ENCODE measurements around the gene SUGP2.

- TF ChIP-seq CTCF (IDR thresholded peaks at IDR 0.05; ENCODE audit: borderline replicate concordance, extremely low read depth, low read length, poor library complexity, severe bottlenecking) (no peak), EZH2 (IDR thresholded peaks at IDR 0.05; ENCODE audit: borderline replicate concordance, low read depth, low read length, severe bottlenecking) (no peak)
Observed at GRCh38 chr19:18967358-18968146, 65.8 kb downstream of the SUGP2 start.

Data from DND-41 (cell line).